SK-N-MC (cell line): ENCODE measurements around the gene CGNL1.

Experiments
- EZH2 ChIP-seq: fragments of 200-600 bp; sonication (generic); IDR thresholded peaks from one replicate; pipeline ENCODE4 v1.6.1; 2017; ENCODE audit warnings: antibody characterized with exemption
- POLR2AphosphoS5 ChIP-seq: IDR thresholded peaks from 2 replicates; pipeline ENCODE4 v1.6.1; 2012; ENCODE audit warnings: mild to moderate bottlenecking, low read depth, low read length, borderline replicate concordance

- TF ChIP-seq EZH2 (no peak), POLR2AphosphoS5 (no peak)
These were observed 12.6 kb upstream of the CGNL1 start for GRCh38 chr15:57363661-57364060.
